HG02970 (cell line): ENCODE measurements around the gene BTBD3.

Source experiments
- ATAC-seq: cut with Tn5 transposase; IDR thresholded peaks from one replicate; pipeline ENCODE4 v1.9.1; 2021; ENCODE audit warnings: mild to moderate bottlenecking, moderate library complexity, moderate number of reproducible peaks; ENCODE audit not compliant: unreplicated experiment, low FRiP score

The BTBD3 gene

DNA sequence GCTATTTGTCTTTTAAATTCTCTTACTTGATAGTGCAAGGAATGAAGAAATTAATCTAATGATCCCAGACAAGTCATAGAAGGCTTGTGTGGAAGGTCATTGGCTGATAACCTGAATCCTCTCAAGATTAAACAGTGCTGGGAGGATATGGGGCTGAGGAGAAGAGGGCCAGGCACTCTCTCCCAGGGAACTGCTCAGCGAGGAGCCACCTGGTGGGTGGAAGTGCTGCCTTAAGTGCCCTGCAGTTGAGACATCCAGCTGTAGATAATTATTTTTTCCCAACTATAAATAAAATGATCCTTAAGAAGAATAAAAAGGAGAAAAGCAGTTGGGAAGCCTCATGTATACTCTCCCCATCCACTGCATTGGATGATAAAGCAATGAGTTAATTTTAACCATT lies 47.9 kb downstream of the BTBD3 start:
- no peak for ATAC-seq

- ATAC-seq: no peak
Observed at GRCh38 chr20:11966186-11966585, 48.5 kb downstream of the BTBD3 start.

GRCh38 chr20:11970243-11970836 lies 52.6 kb downstream of the BTBD3 start:
- no peak for ATAC-seq

GRCh38 chr20:11972478-11972877 lies 54.8 kb downstream of the BTBD3 start:
- ATAC-seq: no peak
